AG09319 (cell line): ENCODE measurements around the gene C3orf18.

Source experiments
- DNase-seq: peaks from one replicate; pipeline ENCODE4 v3.0.0-alpha.2; 2010; ENCODE audit warnings: low read depth; ENCODE audit errors: extremely low read depth
- TF ChIP-seq, protein P1 (sequence below): IDR thresholded peaks from 2 replicates; pipeline ENCODE4 v1.5.1; 2011; ENCODE audit warnings: low read depth, mild to moderate bottlenecking, inconsistent platforms, low read length, moderate library complexity

C3orf18 gene

DNA sequence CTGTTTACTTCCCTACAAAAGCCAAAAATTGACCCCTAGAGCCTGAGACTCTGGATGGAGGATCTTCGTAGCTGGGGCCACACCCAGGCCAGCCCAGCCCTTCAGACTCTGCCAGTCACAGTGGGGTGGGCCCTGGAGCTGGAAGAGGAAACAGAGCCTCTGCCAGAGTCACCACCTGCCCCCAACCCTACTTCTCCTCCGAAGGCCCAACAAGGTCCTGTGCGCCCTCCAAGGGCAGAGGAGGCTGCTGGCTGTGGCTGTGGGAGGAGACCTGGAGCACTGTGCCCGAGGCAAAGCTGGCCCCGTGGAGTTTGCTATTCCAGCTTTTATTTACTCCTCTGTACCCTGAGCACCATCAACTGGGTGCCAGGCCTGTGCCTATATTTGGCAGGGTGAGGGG is 25.0 kb upstream of the C3orf18 start:
- TF ChIP-seq, protein P1, sequence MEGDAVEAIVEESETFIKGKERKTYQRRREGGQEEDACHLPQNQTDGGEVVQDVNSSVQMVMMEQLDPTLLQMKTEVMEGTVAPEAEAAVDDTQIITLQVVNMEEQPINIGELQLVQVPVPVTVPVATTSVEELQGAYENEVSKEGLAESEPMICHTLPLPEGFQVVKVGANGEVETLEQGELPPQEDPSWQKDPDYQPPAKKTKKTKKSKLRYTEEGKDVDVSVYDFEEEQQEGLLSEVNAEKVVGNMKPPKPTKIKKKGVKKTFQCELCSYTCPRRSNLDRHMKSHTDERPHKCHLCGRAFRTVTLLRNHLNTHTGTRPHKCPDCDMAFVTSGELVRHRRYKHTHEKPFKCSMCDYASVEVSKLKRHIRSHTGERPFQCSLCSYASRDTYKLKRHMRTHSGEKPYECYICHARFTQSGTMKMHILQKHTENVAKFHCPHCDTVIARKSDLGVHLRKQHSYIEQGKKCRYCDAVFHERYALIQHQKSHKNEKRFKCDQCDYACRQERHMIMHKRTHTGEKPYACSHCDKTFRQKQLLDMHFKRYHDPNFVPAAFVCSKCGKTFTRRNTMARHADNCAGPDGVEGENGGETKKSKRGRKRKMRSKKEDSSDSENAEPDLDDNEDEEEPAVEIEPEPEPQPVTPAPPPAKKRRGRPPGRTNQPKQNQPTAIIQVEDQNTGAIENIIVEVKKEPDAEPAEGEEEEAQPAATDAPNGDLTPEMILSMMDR, result no peak
- no peak for DNase-seq

DNA sequence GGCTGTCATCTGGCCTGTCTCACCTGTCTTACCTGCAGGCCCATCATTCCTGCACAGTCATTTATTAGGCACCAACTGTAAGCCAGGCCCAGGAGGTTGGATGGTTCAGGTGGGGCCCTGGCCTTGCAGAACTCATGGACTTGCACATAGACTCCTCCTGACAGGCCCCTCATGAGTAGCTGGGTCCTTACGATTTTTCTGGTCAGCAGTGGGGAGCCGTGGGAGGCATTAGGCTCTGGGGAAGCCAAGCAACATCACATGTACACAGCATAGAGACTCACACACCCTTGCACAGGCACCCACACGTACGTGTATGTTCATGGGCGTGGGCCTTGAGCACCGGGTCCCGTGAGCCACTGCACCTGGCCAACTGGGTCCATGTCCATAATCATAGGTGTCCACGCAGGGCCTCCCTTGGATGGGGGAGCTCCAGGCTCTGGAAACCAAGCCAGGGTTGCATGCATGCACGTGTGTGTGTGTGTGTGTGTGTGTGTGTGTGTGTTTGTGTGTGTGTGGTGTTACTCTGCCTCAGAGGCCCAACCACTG is 23.7 kb upstream of the C3orf18 start:
- DNase-seq, result no peak
- TF ChIP-seq, protein P1, result no peak

DNA sequence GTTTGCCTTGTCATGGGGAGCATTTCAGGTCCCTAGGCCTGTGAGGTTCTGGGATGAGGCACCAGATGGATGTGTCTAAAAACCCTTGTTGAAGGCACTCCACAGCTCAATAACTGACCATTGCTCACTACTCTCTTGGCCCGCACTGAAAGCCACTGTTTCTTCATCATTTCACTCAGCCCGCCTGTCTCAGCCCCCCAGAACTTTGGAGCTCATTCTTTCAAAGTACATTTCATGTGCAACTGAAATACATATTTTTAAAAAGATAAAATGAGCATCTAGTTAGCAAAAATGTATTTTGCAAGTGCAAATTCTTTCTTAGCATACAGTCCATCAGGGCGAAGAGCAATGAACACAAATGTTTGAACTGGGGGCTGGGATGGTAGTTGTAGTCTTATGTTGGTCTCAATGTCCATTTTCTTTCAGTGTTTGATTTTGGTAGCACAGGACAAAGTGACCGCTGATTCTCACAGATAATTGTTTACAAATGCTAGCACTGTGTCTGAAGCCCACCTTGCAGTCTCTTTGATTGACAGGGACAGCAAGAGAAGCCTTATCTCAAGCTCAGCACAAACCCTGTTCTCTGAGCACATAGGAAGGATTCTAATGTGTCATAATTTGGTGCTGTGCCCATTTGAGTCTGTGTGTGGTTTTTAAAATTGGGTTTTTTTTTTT is 21.3 kb upstream of the C3orf18 start:
- TF ChIP-seq, protein P1, result no peak

DNA sequence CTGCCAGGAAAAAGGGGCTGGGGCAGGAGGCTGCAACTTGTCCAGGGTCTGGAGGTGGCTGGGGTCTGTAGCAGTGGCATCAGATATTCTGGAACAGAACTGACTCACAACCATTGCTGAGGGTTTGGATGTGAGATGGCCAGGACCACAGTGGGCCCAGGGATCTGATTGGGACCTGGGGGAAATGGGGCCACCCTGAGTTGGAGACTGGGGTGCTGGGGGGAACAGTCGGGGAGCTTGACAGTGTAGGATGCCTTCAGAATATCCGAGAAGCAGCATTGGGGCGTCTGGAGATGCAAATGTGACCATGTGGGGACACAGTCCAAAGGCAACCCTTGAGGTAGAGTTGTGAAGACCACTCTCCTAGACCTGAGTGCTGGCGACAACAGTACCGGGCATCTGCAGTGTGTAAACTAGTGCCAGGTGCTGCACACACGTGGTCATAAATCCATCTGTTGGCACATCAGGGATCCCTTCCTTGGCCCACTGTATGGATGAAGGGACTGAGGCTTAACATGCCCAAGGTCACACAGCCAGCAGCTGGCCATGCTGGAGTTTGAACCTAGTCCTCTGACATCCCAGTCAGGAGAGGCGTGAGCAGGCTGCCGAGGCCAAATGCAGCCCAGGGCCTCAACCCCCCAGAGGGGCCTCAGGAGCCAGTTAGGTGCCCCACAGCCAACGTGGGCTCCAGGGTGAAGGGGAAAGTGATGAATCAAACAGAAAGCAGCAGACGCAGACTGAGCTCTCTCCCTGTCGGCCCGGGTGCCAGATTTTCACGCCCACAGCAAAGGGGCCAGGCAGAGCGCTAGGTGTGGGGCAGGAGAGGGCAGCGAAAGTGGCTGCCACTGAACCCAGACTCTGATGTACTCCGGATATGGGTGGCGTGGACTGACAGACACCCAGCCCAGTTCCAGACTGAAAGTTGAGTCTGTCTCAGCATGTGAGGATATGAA is 20.5 kb upstream of the C3orf18 start:
- DNase-seq, result no peak
- TF ChIP-seq, protein P1, result no peak

More for the DNA sequence above, 21.3 kb upstream of the C3orf18 start:
- no peak for DNase-seq

DNA sequence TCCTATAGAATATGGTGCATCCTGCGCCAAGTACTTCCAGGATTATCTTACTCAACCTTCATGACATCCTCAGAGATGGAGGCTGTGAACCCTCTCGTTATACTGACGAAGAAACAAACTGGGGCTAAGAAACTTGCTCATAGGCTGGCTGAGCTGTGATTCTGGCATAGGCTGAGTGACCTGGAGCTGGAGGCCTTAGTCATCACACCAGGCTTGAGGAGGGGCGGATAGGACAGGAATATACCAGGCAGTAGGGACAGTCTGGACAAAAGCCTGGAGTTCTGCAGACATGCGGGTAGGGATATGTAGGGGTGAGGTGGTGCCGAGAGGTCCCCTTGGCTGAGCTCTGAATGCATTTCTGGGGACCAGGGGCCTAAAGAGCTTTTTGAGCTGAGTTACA is 19.8 kb upstream of the C3orf18 start:
- TF ChIP-seq, protein P1, result no peak
- DNase-seq, result no peak

DNA sequence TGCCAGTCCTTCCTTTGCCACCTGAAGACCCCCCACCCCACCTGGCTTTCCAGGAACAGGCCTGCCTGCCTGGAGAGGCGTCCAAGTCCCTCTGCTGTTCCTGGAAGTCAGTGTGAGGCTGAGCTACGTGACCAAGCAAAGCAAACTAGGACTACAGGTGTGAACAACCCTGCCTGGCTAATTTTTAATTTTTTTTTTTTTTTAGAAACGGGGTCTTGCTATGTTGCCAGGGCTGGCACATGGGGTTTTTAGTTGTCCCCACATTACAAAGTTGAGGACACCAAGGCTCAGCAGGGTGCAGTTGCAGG is 19.2 kb upstream of the C3orf18 start:
- no peak for DNase-seq
- TF ChIP-seq, protein P1, result no peak
